ENCODE data around the gene KCNMB2. TPM values are rescaled to one million over a fixed set of nuclear protein-coding genes. Genes with fewer than 3 reads are reported as not detected.

Gene KCNMB2
- polyA plus RNA-seq, 3 donors = not detected

GRCh38 chr3:178562143-178562946 lies 26.1 kb downstream of the KCNMB2 start:
- Histone ChIP-seq H3K27ac (ENCODE audit: low read depth in 1 of 2, low read length in 2 of 2) (no peak overlapping the region), H3K9ac (ENCODE audit: insufficient read depth, low read length, poor library complexity, severe bottlenecking) (no peak overlapping the region), H3K4me3 (replicated peaks in 1 of 3; ENCODE audit: low read depth in 2 of 3, low read length in 3 of 3) (no peak overlapping the region), H3K27me3 (ENCODE audit: control insufficient read depth in 2 of 2, insufficient read depth in 2 of 2, low read length in 2 of 2) (no peaks in the 10 kb centered on the region), H4K20me1 (ENCODE audit: insufficient read depth, low read length) (no peaks in the 10 kb centered on the region), H2AFZ (ENCODE audit: insufficient read depth, low read depth, low read length, poor library complexity, severe bottlenecking) (no peak overlapping the region), H3K36me3 (replicated peaks in 1 of 2; ENCODE audit: control insufficient read depth in 1 of 2, insufficient read depth in 2 of 2, low read length in 2 of 2) (no peaks in the 10 kb centered on the region), H3K4me2 (replicated peaks; ENCODE audit: extremely low read depth, low read length, poor library complexity, severe bottlenecking) (no peak overlapping the region), H3K79me2 (ENCODE audit: insufficient read depth, low read length) (no peaks in the 10 kb centered on the region), H3K4me1 (ENCODE audit: control insufficient read depth in 1 of 2, insufficient read depth in 2 of 2, low read length in 2 of 2) (no peaks in the 10 kb centered on the region), H3K9me3 (replicated peaks in 1 of 2; ENCODE audit: control insufficient read depth in 1 of 2, insufficient read depth in 1 of 2, low read length in 2 of 2) (no peaks in the 10 kb centered on the region)
- H3K4me1 Mint-ChIP-seq = no peaks in the 10 kb centered on the region
- no peak overlapping the region for H3K4me3 Mint-ChIP-seq
- H3K9me3 Mint-ChIP-seq = peaks cover 0 to 7% (median 3%) of the 10 kb centered on the region in 7 donors
- H3K36me3 Mint-ChIP-seq = no peaks in the 10 kb centered on the region
- no peak for TF ChIP-seq CTCF (IDR thresholded peaks at IDR 0.05)
- WGBS (ENCODE audit: insufficient coverage) = 92% methylated on average over 3 of the region's 4 CpGs
- intact Hi-C loops (cut with micrococcal nuclease) = no loop called here
- no peak for DNase-seq
- no peak overlapping the region for H3K27ac Mint-ChIP-seq
- H3K27me3 Mint-ChIP-seq (ENCODE audit: low read depth in 3 of 3) = peaks cover 0 to 3% (median 2%) of the 10 kb centered on the region in 3 donors

GRCh38 chr3:178562947-178563232 lies 26.7 kb downstream of the KCNMB2 start:
- intact Hi-C loops (cut with micrococcal nuclease) = no loop called here
- DNase-seq = no peak
- Mint-ChIP-seq H3K4me3 (no peak overlapping the region), H3K27ac (no peak overlapping the region), H3K27me3 (ENCODE audit: low read depth in 3 of 3) (peaks cover 0 to 3% (median 2%) of the 10 kb centered on the region in 3 donors), H3K9me3 (peaks cover 0 to 7% (median 3%) of the 10 kb centered on the region in 7 donors), H3K4me1 (no peaks in the 10 kb centered on the region), H3K36me3 (no peaks in the 10 kb centered on the region)
- H2AFZ ChIP-seq (ENCODE audit: insufficient read depth, low read depth, low read length, poor library complexity, severe bottlenecking) = no peak overlapping the region
- TF ChIP-seq CTCF (IDR thresholded peaks at IDR 0.05) = no peak
- H3K79me2 ChIP-seq (ENCODE audit: insufficient read depth, low read length) = no peaks in the 10 kb centered on the region
- no CpG with 5 or more reads among the region's 1 CpG for WGBS (ENCODE audit: insufficient coverage)
- no peaks in the 10 kb centered on the region for H3K9me3 ChIP-seq (replicated peaks in 1 of 2; ENCODE audit: control insufficient read depth in 1 of 2, insufficient read depth in 1 of 2, low read length in 2 of 2)
- no peaks in the 10 kb centered on the region for H3K27me3 ChIP-seq (ENCODE audit: control insufficient read depth in 2 of 2, insufficient read depth in 2 of 2, low read length in 2 of 2)
- no peak overlapping the region for H3K4me3 ChIP-seq (replicated peaks in 1 of 3; ENCODE audit: low read depth in 2 of 3, low read length in 3 of 3)
- no peak overlapping the region for H3K4me2 ChIP-seq (replicated peaks; ENCODE audit: extremely low read depth, low read length, poor library complexity, severe bottlenecking)
- H3K4me1 ChIP-seq (ENCODE audit: control insufficient read depth in 1 of 2, insufficient read depth in 2 of 2, low read length in 2 of 2) = no peaks in the 10 kb centered on the region
- no peak overlapping the region for H3K9ac ChIP-seq (ENCODE audit: insufficient read depth, low read length, poor library complexity, severe bottlenecking)
- no peaks in the 10 kb centered on the region for H3K36me3 ChIP-seq (replicated peaks in 1 of 2; ENCODE audit: control insufficient read depth in 1 of 2, insufficient read depth in 2 of 2, low read length in 2 of 2)
- H3K27ac ChIP-seq (ENCODE audit: low read depth in 1 of 2, low read length in 2 of 2) = no peak overlapping the region
- H4K20me1 ChIP-seq (ENCODE audit: insufficient read depth, low read length) = no peaks in the 10 kb centered on the region
